GM12892 (cell line): ENCODE data around the gene PICALM.

Experiments used
- POLR2A ChIP-seq: IDR thresholded peaks from 2 replicates; pipeline ENCODE4 v1.6.1; 2011; ENCODE audit warnings: low read depth, low read length, control low read depth
- POLR2AphosphoS5 ChIP-seq: IDR thresholded peaks from 2 replicates; pipeline ENCODE4 v1.6.1; 2011; ENCODE audit warnings: low read depth, low read length, control low read depth

GRCh38 chr11:86050196-86050709 is 18.6 kb downstream of the PICALM start:
- TF ChIP-seq POLR2A: no peak
- TF ChIP-seq POLR2AphosphoS5: no peak
